GM23338 (cell line): Measurements from ENCODE around the gene NDUFS4. TPM values are rescaled to one million over a fixed set of nuclear protein-coding genes. Genes with fewer than 3 reads are reported as not detected.

Experiments used
- ATAC-seq: fragments of 200-7000 bp; cut with Tn5 transposase; 3 replicates; pipeline ENCODE4 v1.9.1; 2020
- DNase-seq: peaks from one replicate; pipeline ENCODE4 v3.0.0-alpha.2; 2015; ENCODE audit warnings: low spot score
- H2AFZ ChIP-seq: fragments of 200-600 bp; sonication (generic); 2 replicates; pipeline ENCODE4 v1.8.0; 2016; ENCODE audit warnings: antibody characterized with exemption, mild to moderate bottlenecking, moderate library complexity
- H3F3A ChIP-seq: fragments of 200-600 bp; sonication (generic); replicated peaks from 2 replicates; pipeline ENCODE4 v1.8.0; 2017; ENCODE audit warnings: antibody characterized with exemption, mixed run types, low read depth
- H3K27ac ChIP-seq: fragments of 200-600 bp; sonication (generic); 2 replicates; pipeline ENCODE4 v1.6.1; 2016; ENCODE audit warnings: low read depth
- H3K27me3 ChIP-seq: fragments of 200-600 bp; sonication (generic); 2 replicates; pipeline ENCODE4 v1.8.0; 2016; ENCODE audit warnings: mild to moderate bottlenecking, mixed run types, moderate library complexity; ENCODE audit not compliant: insufficient read depth
- H3K36me3 ChIP-seq: fragments of 200-600 bp; sonication (generic); 2 replicates; pipeline ENCODE4 v1.8.0; 2016; ENCODE audit warnings: mild to moderate bottlenecking; ENCODE audit not compliant: insufficient read depth
- H3K4me1 ChIP-seq: fragments of 200-600 bp; sonication (generic); 2 replicates; pipeline ENCODE4 v1.8.0; 2016; ENCODE audit warnings: mild to moderate bottlenecking, moderate library complexity; ENCODE audit not compliant: insufficient read depth
- H3K4me2 ChIP-seq: fragments of 200-600 bp; sonication (generic); 2 replicates; pipeline ENCODE4 v1.7.1; 2017; ENCODE audit warnings: mixed run types
- H3K4me3 ChIP-seq: fragments of 200-600 bp; sonication (generic); 2 replicates; pipeline ENCODE4 v1.6.1; 2016; ENCODE audit warnings: mixed run types
- H3K79me2 ChIP-seq: fragments of 200-600 bp; sonication (generic); replicated peaks from 2 replicates; pipeline ENCODE4 v1.8.0; 2017; ENCODE audit warnings: mild to moderate bottlenecking; ENCODE audit not compliant: insufficient read depth
- H3K9me2 ChIP-seq: fragments of 200-600 bp; sonication (generic); 2 replicates; pipeline ENCODE4 v1.8.0; 2017; ENCODE audit not compliant: insufficient read depth
- H4K20me1 ChIP-seq: fragments of 200-600 bp; sonication (generic); replicated peaks from 2 replicates; pipeline ENCODE4 v1.8.0; 2017; ENCODE audit warnings: mild to moderate bottlenecking; ENCODE audit not compliant: insufficient read depth
- H3K27ac Mint-ChIP-seq: 2 replicates; pipeline ENCODE4 v1.8.0; 2020; ENCODE audit warnings: inconsistent platforms, mild to moderate bottlenecking, moderate library complexity, mixed read lengths
- H3K27me3 Mint-ChIP-seq: 3 replicates; pipeline ENCODE4 v1.8.0; 2022; ENCODE audit warnings: low read depth, mild to moderate bottlenecking, moderate library complexity, mixed read lengths, inconsistent platforms; ENCODE audit not compliant: insufficient read depth, poor library complexity
- H3K36me3 Mint-ChIP-seq: 3 replicates; pipeline ENCODE4 v1.8.0; 2021; ENCODE audit warnings: low read depth, mild to moderate bottlenecking, inconsistent platforms, moderate library complexity, mixed read lengths
- H3K4me1 Mint-ChIP-seq: 3 replicates; pipeline ENCODE4 v1.8.0; 2020; ENCODE audit warnings: mild to moderate bottlenecking, inconsistent platforms, mixed read lengths
- H3K4me3 Mint-ChIP-seq: 3 replicates; pipeline ENCODE4 v1.8.0; 2021; ENCODE audit warnings: moderate library complexity, mild to moderate bottlenecking, inconsistent platforms, mixed read lengths
- H3K9me3 Mint-ChIP-seq: 3 replicates; pipeline ENCODE4 v1.8.0; 2020; ENCODE audit warnings: moderate library complexity, mild to moderate bottlenecking, inconsistent platforms, mixed read lengths
- CREB1 ChIP-seq: fragments of 250-450 bp; sonication (Bioruptor Pico); IDR thresholded peaks from 2 replicates; pipeline ENCODE4 v1.5.0; 2020; ENCODE audit warnings: low read depth, mild to moderate bottlenecking, moderate library complexity
- EZH2phosphoT487 ChIP-seq: fragments of 200-600 bp; sonication (generic); IDR thresholded peaks from one replicate; pipeline ENCODE4 v1.8.1; 2018; ENCODE audit warnings: antibody characterized with exemption; ENCODE audit not compliant: unreplicated experiment
- JUNB ChIP-seq: IDR thresholded peaks from one replicate; pipeline ENCODE4 v1.6.1; 2016; ENCODE audit warnings: antibody characterized with exemption; ENCODE audit not compliant: unreplicated experiment
- NANOG ChIP-seq: IDR thresholded peaks from 2 replicates; pipeline ENCODE4 v1.6.1; 2016; ENCODE audit warnings: antibody characterized with exemption, borderline replicate concordance
- POLR2AphosphoS5 ChIP-seq: IDR thresholded peaks from 2 replicates; pipeline ENCODE4 v1.6.1; 2016; ENCODE audit warnings: antibody characterized with exemption, low read depth
- REST ChIP-seq: IDR thresholded peaks from one replicate; pipeline ENCODE4 v1.6.1; 2018; ENCODE audit warnings: antibody characterized with exemption; ENCODE audit not compliant: unreplicated experiment
- ZNF114 ChIP-seq: fragments of 250-450 bp; sonication (Bioruptor Pico); IDR thresholded peaks from 2 replicates; pipeline ENCODE4 v1.5.0; 2020; ENCODE audit warnings: mild to moderate bottlenecking, moderate library complexity
- polyA plus RNA-seq: library from polyadenylated mRNA; unstranded; fragments of >200 nt; fragmentation: Nextera tagmentation; extraction: Ambion mirVana; gene quantifications from 2 replicates; pipeline ENCODE4 v1.2.1, GENCODE V29; 2016
- total RNA-seq: library from RNA; depleted of rRNA; stranded (reverse); fragments of >200 nt; shearing (Covaris generic); gene quantifications from 2 replicates; pipeline ENCODE4 v1.2.3, GENCODE V29; 2014
- TF ChIP-seq, protein P1 (sequence below): fragments of 250-450 bp; sonication (Bioruptor Pico); IDR thresholded peaks from 2 replicates; pipeline ENCODE4 v1.5.0; 2020; ENCODE audit warnings: mild to moderate bottlenecking, moderate library complexity

The NDUFS4 gene
- total and polyA plus RNA-seq, 2 experiments from 2014 or later = 65.6 to 151 TPM

DNA sequence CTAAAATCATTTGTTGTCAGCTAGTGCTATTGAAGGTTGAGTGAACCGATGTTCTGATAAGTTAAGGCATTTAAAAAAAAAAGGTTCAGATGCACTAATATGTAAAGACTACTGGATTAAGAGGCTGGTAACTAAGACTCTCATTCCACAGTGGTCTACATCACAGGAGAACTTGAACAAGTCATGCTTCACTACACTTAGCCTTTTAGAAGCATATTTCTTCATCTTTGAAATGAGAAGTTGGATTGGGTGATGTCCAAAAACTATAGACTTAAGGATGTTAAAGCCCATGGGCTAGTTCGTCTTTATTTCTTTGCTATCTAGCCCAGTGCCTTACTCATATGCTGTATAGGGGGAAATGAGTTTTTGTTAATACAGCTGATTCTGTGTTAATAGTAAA lies 107.2 kb downstream of the NDUFS4 start (continued):
- no peak for TF ChIP-seq REST
- no peak for TF ChIP-seq CREB1 (CRISPR knock-in tag)
- TF ChIP-seq JUNB = no peak

DNA sequence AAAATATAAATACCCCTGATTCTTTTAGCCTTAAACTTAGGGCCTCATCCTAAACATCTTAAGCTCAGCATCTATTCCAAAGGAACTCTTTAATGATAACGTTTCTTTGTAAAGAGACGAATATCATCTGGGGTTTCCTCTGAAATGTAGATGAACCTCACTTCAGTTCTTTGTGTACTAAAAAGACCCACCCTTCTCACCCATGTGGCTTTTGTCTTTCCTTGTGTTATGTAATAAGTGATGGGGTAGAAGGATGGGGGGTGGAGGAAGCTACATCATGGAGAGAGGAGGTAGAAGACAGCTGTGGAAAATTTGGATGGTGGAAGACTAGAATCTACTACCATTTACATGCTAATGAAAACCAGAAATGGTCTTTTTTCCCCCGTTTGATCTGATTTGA lies 111.0 kb downstream of the NDUFS4 start:
- peaks cover 16% of the 10 kb centered on the region for H3K4me1 ChIP-seq
- TF ChIP-seq CREB1 (CRISPR knock-in tag) (peak; percentile 67), EZH2phosphoT487 (no peak), ZNF114 (CRISPR knock-in tag) (0 out of 2 replicates have a peak, but pooled peaks have one; percentile 7), NANOG (peak; percentile 85), POLR2AphosphoS5 (no peak)
- TF ChIP-seq, protein P1, sequence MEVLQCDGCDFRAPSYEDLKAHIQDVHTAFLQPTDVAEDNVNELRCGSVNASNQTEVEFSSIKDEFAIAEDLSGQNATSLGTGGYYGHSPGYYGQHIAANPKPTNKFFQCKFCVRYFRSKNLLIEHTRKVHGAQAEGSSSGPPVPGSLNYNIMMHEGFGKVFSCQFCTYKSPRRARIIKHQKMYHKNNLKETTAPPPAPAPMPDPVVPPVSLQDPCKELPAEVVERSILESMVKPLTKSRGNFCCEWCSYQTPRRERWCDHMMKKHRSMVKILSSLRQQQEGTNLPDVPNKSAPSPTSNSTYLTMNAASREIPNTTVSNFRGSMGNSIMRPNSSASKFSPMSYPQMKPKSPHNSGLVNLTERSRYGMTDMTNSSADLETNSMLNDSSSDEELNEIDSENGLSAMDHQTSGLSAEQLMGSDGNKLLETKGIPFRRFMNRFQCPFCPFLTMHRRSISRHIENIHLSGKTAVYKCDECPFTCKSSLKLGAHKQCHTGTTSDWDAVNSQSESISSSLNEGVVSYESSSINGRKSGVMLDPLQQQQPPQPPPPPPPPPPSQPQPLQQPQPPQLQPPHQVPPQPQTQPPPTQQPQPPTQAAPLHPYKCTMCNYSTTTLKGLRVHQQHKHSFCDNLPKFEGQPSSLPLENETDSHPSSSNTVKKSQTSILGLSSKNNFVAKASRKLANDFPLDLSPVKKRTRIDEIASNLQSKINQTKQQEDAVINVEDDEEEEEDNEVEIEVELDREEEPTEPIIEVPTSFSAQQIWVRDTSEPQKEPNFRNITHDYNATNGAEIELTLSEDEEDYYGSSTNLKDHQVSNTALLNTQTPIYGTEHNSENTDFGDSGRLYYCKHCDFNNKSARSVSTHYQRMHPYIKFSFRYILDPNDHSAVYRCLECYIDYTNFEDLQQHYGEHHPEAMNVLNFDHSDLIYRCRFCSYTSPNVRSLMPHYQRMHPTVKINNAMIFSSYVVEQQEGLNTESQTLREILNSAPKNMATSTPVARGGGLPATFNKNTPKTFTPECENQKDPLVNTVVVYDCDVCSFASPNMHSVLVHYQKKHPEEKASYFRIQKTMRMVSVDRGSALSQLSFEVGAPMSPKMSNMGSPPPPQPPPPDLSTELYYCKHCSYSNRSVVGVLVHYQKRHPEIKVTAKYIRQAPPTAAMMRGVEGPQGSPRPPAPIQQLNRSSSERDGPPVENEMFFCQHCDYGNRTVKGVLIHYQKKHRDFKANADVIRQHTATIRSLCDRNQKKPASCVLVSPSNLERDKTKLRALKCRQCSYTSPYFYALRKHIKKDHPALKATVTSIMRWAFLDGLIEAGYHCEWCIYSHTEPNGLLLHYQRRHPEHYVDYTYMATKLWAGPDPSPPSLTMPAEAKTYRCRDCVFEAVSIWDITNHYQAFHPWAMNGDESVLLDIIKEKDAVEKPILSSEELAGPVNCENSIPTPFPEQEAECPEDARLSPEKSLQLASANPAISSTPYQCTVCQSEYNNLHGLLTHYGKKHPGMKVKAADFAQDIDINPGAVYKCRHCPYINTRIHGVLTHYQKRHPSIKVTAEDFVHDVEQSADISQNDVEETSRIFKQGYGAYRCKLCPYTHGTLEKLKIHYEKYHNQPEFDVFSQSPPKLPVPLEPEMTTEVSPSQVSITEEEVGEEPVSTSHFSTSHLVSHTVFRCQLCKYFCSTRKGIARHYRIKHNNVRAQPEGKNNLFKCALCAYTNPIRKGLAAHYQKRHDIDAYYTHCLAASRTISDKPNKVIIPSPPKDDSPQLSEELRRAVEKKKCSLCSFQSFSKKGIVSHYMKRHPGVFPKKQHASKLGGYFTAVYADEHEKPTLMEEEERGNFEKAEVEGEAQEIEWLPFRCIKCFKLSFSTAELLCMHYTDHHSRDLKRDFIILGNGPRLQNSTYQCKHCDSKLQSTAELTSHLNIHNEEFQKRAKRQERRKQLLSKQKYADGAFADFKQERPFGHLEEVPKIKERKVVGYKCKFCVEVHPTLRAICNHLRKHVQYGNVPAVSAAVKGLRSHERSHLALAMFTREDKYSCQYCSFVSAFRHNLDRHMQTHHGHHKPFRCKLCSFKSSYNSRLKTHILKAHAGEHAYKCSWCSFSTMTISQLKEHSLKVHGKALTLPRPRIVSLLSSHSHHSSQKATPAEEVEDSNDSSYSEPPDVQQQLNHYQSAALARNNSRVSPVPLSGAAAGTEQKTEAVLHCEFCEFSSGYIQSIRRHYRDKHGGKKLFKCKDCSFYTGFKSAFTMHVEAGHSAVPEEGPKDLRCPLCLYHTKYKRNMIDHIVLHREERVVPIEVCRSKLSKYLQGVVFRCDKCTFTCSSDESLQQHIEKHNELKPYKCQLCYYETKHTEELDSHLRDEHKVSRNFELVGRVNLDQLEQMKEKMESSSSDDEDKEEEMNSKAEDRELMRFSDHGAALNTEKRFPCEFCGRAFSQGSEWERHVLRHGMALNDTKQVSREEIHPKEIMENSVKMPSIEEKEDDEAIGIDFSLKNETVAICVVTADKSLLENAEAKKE = peak; percentile 91
- no peak overlapping the region for H3K27ac ChIP-seq
- H3K36me3 ChIP-seq = peaks cover 3% of the 10 kb centered on the region; the same call in 1 of the 2 replicates
- H3K27me3 Mint-ChIP-seq = no peaks in the 10 kb centered on the region
- DNase-seq (peak; percentile 79), ATAC-seq (peak; percentile 98)
- no peaks in the 10 kb centered on the region for H3K27me3 ChIP-seq
- peak overlapping the region; percentile 10; the same call in 2 of the 3 replicates for H3K4me3 Mint-ChIP-seq
- peak overlapping the region; percentile 29 for H3K4me2 ChIP-seq
- 0 out of 2 replicates have a peak overlapping the region, but pooled peaks have one; percentile 2 for H3K4me3 ChIP-seq
- H3K36me3 Mint-ChIP-seq = peaks cover 12% of the 10 kb centered on the region; the same call in 2 of the 3 replicates
- no peaks in the 10 kb centered on the region for H4K20me1 ChIP-seq
- no peaks in the 10 kb centered on the region for H3F3A ChIP-seq
- no peak overlapping the region for H2AFZ ChIP-seq
- H3K27ac Mint-ChIP-seq = peak overlapping the region; percentile 51
- 0 out of 2 replicates have a peak, but pooled peaks cover 1% of the 10 kb centered on the region for H3K9me2 ChIP-seq
- H3K9me3 Mint-ChIP-seq = peaks cover 9% of the 10 kb centered on the region
- no peaks in the 10 kb centered on the region for H3K79me2 ChIP-seq
- H3K4me1 Mint-ChIP-seq = peaks cover 26% of the 10 kb centered on the region
